ENCODE results near the gene MEFV. TPM values are rescaled to one million over a fixed set of nuclear protein-coding genes. Genes with fewer than 3 reads are reported as not detected.

The MEFV gene
- total and polyA plus RNA-seq, 2 of the 13 experiments (the other 11 are each of a cell fraction or from before 2014, with no cell fraction given) = 0.22 TPM; not detected in 1

- no peak overlapping the region for H3K9ac ChIP-seq (ENCODE audit: insufficient read depth, low read depth, low read length)
- H4K20me1 ChIP-seq (ENCODE audit: insufficient read depth, low read length) = no peaks in the 10 kb centered on the region
- H3K9me3 ChIP-seq (ENCODE audit: low read length) = no peaks in the 10 kb centered on the region
- intact Hi-C loops (cut with micrococcal nuclease; ENCODE audit: unreplicated experiment) (no loop called here), in situ Hi-C loops (cut with HindIII; ENCODE audit: extremely low pct_ligation_motif_present, low pct_unique_long_range_greater_than_20kb) (no loop called here)
- H3K79me2 ChIP-seq (ENCODE audit: insufficient read depth, low read length) = no peaks in the 10 kb centered on the region
- CTCF ChIA-PET (ENCODE audit: low intra/inter-chr PET ratio, low total read pairs) = no interaction called here
- H2AFZ ChIP-seq (ENCODE audit: low read length) = peak overlapping the region; percentile 95
- no TSS peak for BruUV-seq (replicated peaks)
- H3K36me3 ChIP-seq (replicated peaks in 1 of 2; ENCODE audit: control insufficient read depth in 1 of 2, insufficient read depth in 2 of 2, low read length in 2 of 2) = no peaks in the 10 kb centered on the region
- 32% methylated on average over 6 of the region's 7 CpGs for WGBS (ENCODE audit: low lambda C conversion rate)
- peak overlapping the region; percentile 12 to 51 (median 14); a peak in 3 of 6 replicates for H3K4me3 ChIP-seq (replicated peaks in 1 of 3; ENCODE audit: insufficient read depth in 1 of 3, low read depth in 2 of 3, low read length in 3 of 3)
- peaks cover 6 to 57% of the 10 kb centered on the region in 2 experiments for H3K27me3 ChIP-seq (ENCODE audit: control insufficient read depth in 1 of 2, insufficient read depth in 2 of 2, low read length in 2 of 2)
- peak overlapping the region; percentile 68 for H3K4me2 ChIP-seq (ENCODE audit: low read depth, low read length)
- POLR2A ChIA-PET = interaction anchor here (0.7 to 2.5 kb wide), 11 partner anchors 11 to 119 kb away, joined by 3 to 9 read pairs (median 5); partner anchors contain the start of genes MEFV and ZNF200
- DNase-seq (ENCODE audit: low spot score) (peak; percentile 31), ATAC-seq (peak; percentile 77), FAIRE-seq (peak; percentile 63)
- H3K4me1 ChIP-seq (ENCODE audit: insufficient read depth, low read length) = peaks cover 37% of the 10 kb centered on the region
- H3K27ac ChIP-seq (ENCODE audit: extremely low read length, insufficient read depth, low read length) = no peak overlapping the region
- TF ChIP-seq ZNF512 (CRISPR knock-in tag; IDR thresholded peaks at IDR 0.05) (no peak), ZBTB10 (CRISPR knock-in tag; IDR thresholded peaks at IDR 0.05; ENCODE audit: borderline replicate concordance) (no peak), FOSL2 (CRISPR knock-in tag; IDR thresholded peaks at IDR 0.05) (0 out of 2 replicates have a peak, but pooled peaks have one; percentile 11), ZSCAN5A (CRISPR knock-in tag; IDR thresholded peaks at IDR 0.05; ENCODE audit: borderline replicate concordance) (0 out of 2 replicates have a peak, but pooled peaks have one; percentile 14), POLR2AphosphoS2 (IDR thresholded peaks at IDR 0.05; ENCODE audit: low read depth, low read length) (no peak), ZNF33B (CRISPR knock-in tag; IDR thresholded peaks at IDR 0.05) (no peak), SP4 (CRISPR knock-in tag; IDR thresholded peaks at IDR 0.05) (no peak), KLF11 (CRISPR knock-in tag; IDR thresholded peaks at IDR 0.05) (no peak), SALL1 (CRISPR knock-in tag; IDR thresholded peaks at IDR 0.05) (peak; percentile 11; the same call in 1 of the 2 replicates), NFYB (CRISPR knock-in tag; IDR thresholded peaks at IDR 0.05) (no peak), ZFP62 (CRISPR knock-in tag; IDR thresholded peaks at IDR 0.05) (no peak), FOXJ3 (CRISPR knock-in tag; IDR thresholded peaks at IDR 0.05; ENCODE audit: borderline replicate concordance) (no peak), ISX (CRISPR knock-in tag; conservative IDR thresholded peaks at IDR 0.05) (no peak), ARID5B (CRISPR knock-in tag; IDR thresholded peaks at IDR 0.05) (no peak), ZNF292 (CRISPR knock-in tag; IDR thresholded peaks at IDR 0.05; ENCODE audit: borderline replicate concordance, low read depth) (no peak), ZFAT (CRISPR knock-in tag; conservative IDR thresholded peaks at IDR 0.05) (no peak)
Measured at GRCh38 chr16:3246002-3246401, 10.4 kb downstream of the MEFV start.
